Thoracic aorta (tissue), 2 donors: ENCODE data around the gene HOXC9. TPM values are rescaled to one million over a fixed set of nuclear protein-coding genes. Genes with fewer than 3 reads are reported as not detected.
A peak's percentile ranks its signal among the peaks of the same experiment; 100 is the strongest.

ENCODE experiments used
- ATAC-seq: fragments of 150-250 bp; one replicate; pipeline ENCODE4 v1.8.0; 2017; ENCODE audit warnings: low read depth; ENCODE audit not compliant: insufficient number of reproducible peaks, low FRiP score
- DNase-seq: peaks from one replicate; pipeline ENCODE4 v3.0.0-alpha.2; 2020; ENCODE audit warnings: low spot score
- H3K27ac ChIP-seq, 2 donors: fragments of 200-600 bp; sonication (generic); 1 replicate in 1 of 2; 2 replicates in 1 of 2; pipeline ENCODE4 v1.5.1; 2016; ENCODE audit warnings: mild to moderate bottlenecking in 2 of 2, moderate library complexity in 2 of 2
- H3K27me3 ChIP-seq: fragments of 200-600 bp; sonication (generic); replicated peaks from 2 replicates; pipeline ENCODE4 v1.6.0; 2016; ENCODE audit warnings: mild to moderate bottlenecking; ENCODE audit not compliant: insufficient read depth
- H3K36me3 ChIP-seq: fragments of 200-600 bp; sonication (generic); one replicate; pipeline ENCODE4 v1.5.1; 2016
- H3K4me1 ChIP-seq, 2 donors: fragments of 200-600 bp; sonication (generic); 1 replicate in 1 of 2; 2 replicates in 1 of 2; pipeline versions ENCODE4 v1.5.1 to v1.6.0; 2016; ENCODE audit warnings: low read depth in 2 of 2, mild to moderate bottlenecking in 1 of 2; ENCODE audit not compliant: control insufficient read depth in 1 of 2
- H3K4me3 ChIP-seq: fragments of 200-600 bp; sonication (generic); 2 replicates; pipeline ENCODE4 v1.5.1; 2016; ENCODE audit warnings: mild to moderate bottlenecking
- H3K9me3 ChIP-seq: fragments of 200-600 bp; sonication (generic); 2 replicates; pipeline ENCODE4 v1.5.1; 2016
- CTCF ChIP-seq: fragments of 200-600 bp; sonication (generic); IDR thresholded peaks from one replicate; pipeline ENCODE4 v1.5.1; 2019; ENCODE audit warnings: antibody characterized with exemption
- total RNA-seq, 2 donors: library from RNA; depleted of rRNA; stranded (reverse); fragments of >200 nt; gene quantifications; one replicate each; pipeline versions ENCODE4 v1.1.0 to v1.2.3, GENCODE V29; 2016

HOXC9 gene
- total RNA-seq, 2 donors from 2014 or later = not detected

DNA sequence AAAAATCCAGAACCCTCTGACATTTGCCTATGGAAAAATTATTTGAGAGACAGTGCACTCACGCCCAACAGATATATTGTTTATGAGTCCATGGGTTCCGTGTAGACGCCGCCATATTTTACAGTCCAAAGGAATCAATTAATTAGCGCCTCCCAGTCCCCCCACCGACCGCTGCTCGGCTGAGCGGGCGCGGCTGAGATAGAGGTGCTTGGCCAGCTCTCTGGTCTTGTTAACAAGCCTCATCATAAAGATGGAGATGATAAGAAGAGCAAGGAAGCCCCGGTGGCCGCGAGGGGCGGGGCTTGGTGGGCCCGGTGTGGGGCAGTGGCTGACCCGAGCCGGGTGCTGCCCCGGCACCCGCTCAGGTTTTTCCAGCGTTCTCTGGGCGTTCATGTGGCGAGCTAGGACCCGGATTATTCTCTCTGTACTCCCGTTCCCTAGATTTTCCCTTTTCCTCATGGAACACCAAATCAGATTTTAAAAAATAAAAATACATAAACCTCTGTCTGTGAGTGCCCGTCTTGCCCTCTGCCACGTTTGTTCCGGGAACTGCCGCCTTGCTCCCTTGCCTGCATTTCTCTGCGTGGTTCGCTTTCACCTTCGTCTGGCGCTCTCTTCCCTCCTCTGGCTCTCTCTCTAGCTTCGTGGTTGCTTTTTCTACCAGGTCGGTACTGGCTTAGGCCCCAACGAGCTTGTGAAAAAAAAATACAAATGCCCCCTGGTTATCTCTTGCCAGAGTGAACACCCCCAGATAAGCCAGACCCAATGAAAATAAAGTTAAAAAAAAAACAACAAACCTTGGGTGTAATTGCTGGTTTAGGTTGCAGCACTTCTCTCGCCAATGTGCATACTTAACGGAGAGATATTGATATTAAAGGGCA is 36.3 kb upstream of the HOXC9 start:
- no peaks in the 10 kb centered on the region for H3K36me3 ChIP-seq
- no peak for TF ChIP-seq CTCF
- no peak overlapping the region for H3K4me3 ChIP-seq
- H3K27ac ChIP-seq = no peak overlapping the region
- H3K9me3 ChIP-seq = no peaks in the 10 kb centered on the region
- DNase-seq (no peak), ATAC-seq (no peak)
- H3K4me1 ChIP-seq = peaks cover 0 to 8% of the 10 kb centered on the region in 2 donors
- peaks cover 39% of the 10 kb centered on the region for H3K27me3 ChIP-seq

- Histone ChIP-seq H3K9me3 (no peaks in the 10 kb centered on the region), H3K27me3 (peaks cover 38% of the 10 kb centered on the region), H3K36me3 (no peaks in the 10 kb centered on the region), H3K27ac (peak overlapping the region in 1 of 2 donors; percentile 6), H3K4me1 (peaks cover 0 to 8% of the 10 kb centered on the region in 2 donors), H3K4me3 (no peak overlapping the region)
- ATAC-seq (no peak), DNase-seq (no peak)
- TF ChIP-seq CTCF = no peak
Measured at GRCh38 chr12:53964315-53964713, 35.6 kb upstream of the HOXC9 start.

DNA sequence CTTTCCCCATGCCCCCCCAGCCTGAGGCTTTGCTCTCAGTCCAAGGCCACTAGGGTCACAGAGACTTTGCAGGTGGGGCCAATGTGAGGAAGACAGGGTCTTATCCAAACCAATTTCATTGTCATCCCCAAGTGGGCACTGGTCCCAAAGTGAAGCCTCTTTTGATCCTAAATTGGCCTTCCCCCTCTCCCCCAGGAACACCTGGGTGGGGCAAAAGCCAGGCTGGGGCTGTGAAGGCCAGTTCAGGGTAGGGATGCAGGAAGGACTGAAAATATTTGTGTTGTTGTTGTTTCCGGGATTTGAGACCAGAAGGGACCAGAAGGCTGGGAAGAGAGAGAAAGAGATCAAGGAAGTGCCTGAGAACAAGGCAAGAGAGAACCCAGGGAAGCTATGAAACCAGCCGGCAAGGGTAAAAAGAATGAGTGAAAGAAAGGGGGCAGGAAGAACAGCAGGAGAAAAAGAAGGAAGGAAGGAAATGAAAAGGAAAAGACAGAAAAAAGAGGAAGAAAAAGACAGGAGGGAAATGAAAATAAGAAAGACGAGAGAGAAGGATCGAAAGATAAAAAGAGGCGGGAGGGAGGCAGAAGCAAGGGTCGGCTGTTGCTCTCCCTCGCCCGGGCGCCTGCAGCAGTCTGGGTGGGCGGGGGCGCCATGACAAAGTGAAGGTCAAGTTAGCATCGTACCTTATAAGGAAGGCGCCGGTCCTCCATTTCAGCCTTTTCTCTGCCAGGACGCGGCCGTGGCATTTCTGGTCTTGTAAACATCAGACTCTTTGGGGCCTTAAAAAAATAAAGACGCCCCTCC is 34.5 kb upstream of the HOXC9 start:
- Histone ChIP-seq H3K9me3 (no peaks in the 10 kb centered on the region), H3K27me3 (peaks cover 39% of the 10 kb centered on the region), H3K36me3 (no peaks in the 10 kb centered on the region), H3K4me3 (no peak overlapping the region), H3K27ac (no peak overlapping the region), H3K4me1 (peaks cover 0 to 8% of the 10 kb centered on the region in 2 donors)
- no peak for TF ChIP-seq CTCF
- ATAC-seq (no peak), DNase-seq (no peak)

GRCh38 chr12:53966085-53966384 is 33.9 kb upstream of the HOXC9 start:
- ATAC-seq (no peak), DNase-seq (no peak)
- peaks cover 0 to 6% of the 10 kb centered on the region in 2 donors for H3K4me1 ChIP-seq
- TF ChIP-seq CTCF = no peak
- H3K36me3 ChIP-seq = no peaks in the 10 kb centered on the region
- no peak overlapping the region for H3K27ac ChIP-seq
- H3K4me3 ChIP-seq = no peak overlapping the region
- H3K27me3 ChIP-seq = peaks cover 42% of the 10 kb centered on the region
- H3K9me3 ChIP-seq = no peaks in the 10 kb centered on the region

DNA sequence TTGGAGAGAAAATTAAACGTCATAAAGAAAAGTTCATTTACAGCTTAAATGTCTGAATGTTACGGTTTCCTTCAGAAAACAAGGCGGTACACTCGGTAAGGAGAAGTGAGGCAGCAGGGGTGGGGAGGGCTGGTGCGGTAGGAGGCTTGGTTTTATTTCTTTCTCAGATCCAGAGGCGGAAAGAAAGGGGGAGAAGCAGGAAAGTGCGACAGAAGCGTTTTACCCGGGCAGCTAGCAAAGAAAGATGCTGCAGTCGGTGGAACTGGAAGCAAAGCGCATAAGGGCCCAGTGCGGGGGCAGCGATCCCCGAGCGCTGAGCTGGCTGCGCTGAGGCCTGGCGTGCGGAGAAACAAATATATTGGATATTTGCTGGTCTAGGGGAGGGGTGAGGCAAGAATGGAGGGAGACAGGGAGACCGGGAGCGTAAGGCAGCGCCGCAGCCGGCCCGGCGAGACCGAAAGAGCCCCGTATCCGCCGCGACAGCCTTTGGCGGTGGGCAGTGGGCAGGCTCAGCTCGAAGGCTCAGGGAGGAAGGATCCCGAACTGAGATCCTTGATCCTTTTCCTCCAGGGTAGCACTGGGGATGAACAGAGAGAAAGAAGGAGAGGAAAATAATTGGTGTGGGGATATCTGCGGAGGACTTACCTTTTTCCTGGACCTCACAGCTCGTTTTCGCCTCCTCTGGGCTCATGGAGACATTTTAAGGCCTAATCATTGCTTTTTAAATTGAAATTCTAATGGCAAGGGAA is 33.4 kb upstream of the HOXC9 start:
- Histone ChIP-seq H3K4me1 (peaks cover 0 to under 1% of the 10 kb centered on the region in 2 donors), H3K36me3 (no peaks in the 10 kb centered on the region), H3K27me3 (peaks cover 46% of the 10 kb centered on the region), H3K4me3 (no peak overlapping the region), H3K9me3 (no peaks in the 10 kb centered on the region), H3K27ac (no peak overlapping the region)
- ATAC-seq (no peak), DNase-seq (no peak)
- no peak for TF ChIP-seq CTCF
